NCI-H345 treated with DMSO at 0.1 percent for 48 hours (cell line): ENCODE data around the gene CCDC28A.
A peak's percentile ranks its signal among the peaks of the same experiment; 100 is the strongest.

Source experiments
- DNase-seq: peaks from one replicate; lab custom pipeline; 2025; ENCODE audit not compliant: unreplicated experiment; lab: John Stamatoyannopoulos, UW

CCDC28A gene

GRCh38 chr6:138833816-138834539, 60.4 kb downstream of the CCDC28A start:
- DNase-seq = peak; percentile 73

GRCh38 chr6:138837246-138837645, 63.7 kb downstream of the CCDC28A start:
- DNase-seq = no peak
